Dermis blood vessel endothelial cell (primary cell): Measurements from ENCODE around the gene PAX6. TPM values are rescaled to one million over a fixed set of nuclear protein-coding genes. Genes with fewer than 3 reads are reported as not detected.

Experiments used
- DNase-seq: peaks from one replicate; pipeline ENCODE4 v3.0.0; 2010
- total RNA-seq: library from RNA; depleted of rRNA; stranded (reverse); fragments of >200 nt; gene quantifications from 2 replicates; pipeline ENCODE4 v1.2.3, GENCODE V29; 2014

PAX6 gene
- total RNA-seq, 1 donor from 2014 or later = not detected

GRCh38 chr11:31807799-31808667 is 3.1 kb downstream of the PAX6 start:
- no peak for DNase-seq

DNA sequence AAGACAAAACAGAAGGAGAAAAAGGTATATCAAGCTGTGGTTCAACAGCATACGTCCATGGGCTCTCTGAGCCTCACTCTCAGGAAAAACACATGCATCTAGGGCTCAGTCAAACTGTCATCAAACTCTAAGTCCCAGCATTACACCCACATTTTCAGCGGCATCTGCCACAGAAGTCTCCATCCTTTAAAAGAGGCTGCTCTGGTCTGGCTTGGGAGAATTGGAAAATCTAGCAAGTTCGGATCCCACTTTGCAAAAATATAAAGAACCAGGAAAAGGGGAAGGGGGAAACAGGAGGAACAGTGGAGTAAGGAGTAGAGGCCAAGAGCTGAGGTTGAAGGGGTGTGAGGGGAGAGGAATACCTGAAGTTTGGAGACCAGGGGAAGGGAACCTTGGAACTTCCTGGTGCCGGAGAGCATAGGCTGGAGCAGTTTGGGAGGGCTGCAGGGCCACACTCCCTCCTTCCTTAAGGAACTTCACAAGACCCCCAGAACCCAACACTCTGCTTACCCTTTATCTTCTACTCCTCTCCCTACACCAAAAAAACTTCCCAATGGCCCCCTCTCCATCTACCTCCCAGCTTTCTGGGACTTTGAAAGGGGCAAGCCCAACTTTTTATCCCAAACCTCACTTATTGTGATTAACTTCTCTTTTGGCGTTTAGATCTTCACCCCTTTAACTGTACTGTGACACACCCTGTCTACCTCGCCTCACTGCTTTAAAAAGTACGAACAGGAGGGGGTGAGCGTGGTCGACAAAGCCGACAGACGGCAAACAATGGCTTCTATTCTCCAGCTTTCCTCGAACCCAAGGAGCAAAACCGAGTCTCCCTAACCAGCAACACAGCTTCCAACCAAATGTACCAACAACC is 4.0 kb downstream of the PAX6 start:
- no peak for DNase-seq

DNA sequence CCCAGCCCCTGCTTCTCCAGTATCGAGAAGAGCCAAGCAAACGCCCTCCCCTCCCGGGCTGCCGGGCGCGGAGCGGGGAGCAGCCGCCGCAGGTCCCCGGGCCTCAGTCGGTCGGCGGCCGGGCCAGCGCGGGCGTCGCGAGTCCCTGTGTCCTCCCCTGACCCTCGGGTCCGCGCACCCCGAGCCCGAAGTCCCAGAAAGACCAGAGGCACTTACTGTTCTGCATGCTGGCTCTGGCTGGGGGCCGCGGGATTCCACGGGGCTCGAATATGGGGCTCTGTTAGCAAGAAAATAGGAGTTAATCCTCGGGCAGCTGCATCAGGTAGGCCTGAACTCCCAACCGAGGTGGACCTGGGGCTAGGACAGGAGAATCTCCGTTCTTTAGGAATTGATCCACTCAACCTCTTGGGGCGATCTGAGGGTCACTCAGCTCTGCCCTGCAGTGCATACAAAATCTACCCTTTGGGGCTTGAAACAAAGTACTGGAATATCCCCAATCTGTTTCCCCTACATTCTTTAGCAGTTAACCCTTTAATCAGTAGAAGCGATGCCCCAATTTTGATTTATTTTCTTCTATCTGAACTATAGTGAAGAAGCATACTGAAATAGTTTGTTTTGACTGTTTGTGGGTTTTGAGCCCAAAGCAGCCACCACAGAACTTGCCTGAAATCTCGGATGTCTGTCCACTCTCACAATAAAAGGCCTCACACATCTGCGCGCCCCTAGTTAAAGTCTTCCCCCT is 4.8 kb downstream of the PAX6 start:
- no peak for DNase-seq

DNA sequence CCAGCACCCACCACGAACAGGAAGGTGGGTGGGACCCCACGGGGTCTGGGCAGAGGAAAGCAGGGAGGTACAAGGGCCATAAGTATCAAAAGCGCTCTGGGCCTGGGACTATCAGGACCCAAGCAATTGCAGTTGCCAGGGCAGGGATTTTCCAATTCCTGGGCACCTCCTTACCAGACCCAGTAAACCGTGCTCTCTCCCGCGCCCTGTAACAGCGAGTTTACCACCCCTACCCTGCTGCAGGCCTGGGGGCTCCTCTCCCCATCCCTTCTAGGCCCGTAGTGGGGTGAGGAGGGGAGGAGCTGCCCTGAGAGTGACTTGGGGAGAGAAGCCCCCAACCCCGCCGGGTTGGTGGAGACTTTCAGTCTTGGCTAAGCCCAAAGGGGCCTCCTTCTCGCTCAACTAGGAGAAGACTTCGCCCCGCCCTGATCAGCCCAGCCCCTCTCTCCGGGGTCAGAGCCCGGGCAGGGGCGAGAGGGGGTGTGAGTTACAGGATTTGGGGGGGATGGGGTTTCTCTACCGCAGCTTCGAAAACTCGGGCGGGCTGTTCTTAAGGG is 5.4 kb downstream of the PAX6 start:
- no peak for DNase-seq

DNA sequence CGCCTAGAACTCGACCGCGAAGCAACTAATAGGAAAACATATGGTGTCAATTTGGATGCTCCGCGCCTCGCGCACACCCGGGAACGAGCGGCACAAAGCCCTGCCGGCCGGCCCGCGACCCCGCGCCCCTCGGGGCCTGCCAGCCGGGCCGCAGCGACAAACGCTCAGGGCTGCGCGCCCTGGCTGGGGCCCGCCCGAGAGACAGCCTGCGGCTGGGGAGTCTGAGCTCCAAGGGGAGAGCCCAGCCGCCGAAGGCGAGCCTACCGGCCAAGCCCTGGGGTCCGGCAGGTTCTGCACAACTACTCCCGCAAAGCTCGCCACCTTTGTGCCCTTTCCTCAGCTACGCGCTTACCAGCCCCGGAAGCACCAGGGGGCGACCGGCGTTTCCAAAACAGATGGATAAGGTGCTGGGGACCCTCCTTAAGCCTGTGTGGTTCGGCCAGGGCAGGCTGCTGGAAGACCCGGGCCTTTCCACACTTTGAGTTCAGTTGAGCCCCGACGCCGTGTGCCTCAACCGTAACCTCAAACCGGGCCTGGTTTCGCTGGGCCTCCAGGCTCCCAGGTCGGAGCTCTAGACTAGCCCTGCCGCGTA is 6.0 kb downstream of the PAX6 start:
- no peak for DNase-seq

DNA sequence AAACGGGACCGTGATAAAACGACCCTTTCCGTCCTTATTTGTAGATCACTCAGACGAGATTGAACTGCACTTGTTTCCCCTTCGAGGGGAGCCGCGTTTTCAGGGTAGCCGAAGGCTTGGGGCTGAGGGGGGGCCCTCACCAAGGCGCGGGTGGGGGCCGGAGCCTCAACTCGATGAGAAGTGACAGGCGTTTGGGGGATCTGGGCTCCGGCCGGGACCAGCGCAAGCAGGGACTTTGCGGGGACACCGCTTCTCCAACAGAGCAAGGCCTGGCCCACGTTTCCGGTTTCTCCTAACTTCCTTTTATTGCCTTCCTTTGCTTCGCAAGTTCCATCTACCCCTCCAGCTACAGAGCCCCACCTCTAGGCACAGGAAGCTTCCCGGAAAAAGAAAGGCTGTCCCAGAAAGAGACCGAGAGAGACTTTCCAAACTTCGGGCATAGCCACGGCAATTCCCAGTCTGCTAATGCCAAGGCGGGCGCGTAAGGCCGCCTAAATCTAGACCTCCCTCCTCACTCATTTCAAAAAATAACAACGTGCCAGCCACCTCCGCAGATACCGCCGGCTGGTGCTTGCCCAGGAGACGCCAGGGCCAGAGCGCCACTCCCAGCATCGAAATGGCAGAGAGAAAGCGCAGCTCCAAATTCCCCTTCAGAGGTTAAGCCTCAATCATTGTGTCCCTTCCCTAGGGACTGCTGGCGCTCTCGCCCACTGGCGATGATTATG is 6.6 kb downstream of the PAX6 start:
- no peak for DNase-seq

DNA sequence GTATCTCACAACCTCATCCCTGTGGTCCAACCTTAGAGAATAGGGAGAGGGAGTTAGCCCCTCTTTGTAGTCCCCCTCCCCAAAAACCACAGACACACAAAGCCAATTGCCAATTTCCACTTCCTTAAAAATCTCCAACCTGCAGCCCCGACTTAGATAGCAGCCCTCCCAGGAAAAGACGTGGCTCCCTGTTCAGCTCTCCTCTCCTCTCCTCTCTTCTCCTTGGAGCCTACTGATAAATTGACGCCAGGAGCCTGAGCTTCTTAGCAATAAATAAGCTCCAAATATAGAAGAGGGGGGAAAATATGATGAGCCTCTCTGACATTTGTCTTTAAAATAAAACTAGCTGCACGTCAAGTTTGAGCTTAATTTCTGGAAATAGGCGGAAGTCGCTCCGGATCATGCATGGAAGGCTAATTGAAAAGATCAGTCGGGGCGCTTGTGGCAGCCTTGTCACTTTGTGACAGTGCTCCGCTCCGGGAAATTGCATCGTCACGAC is 7.3 kb downstream of the PAX6 start:
- DNase-seq = no peak

DNA sequence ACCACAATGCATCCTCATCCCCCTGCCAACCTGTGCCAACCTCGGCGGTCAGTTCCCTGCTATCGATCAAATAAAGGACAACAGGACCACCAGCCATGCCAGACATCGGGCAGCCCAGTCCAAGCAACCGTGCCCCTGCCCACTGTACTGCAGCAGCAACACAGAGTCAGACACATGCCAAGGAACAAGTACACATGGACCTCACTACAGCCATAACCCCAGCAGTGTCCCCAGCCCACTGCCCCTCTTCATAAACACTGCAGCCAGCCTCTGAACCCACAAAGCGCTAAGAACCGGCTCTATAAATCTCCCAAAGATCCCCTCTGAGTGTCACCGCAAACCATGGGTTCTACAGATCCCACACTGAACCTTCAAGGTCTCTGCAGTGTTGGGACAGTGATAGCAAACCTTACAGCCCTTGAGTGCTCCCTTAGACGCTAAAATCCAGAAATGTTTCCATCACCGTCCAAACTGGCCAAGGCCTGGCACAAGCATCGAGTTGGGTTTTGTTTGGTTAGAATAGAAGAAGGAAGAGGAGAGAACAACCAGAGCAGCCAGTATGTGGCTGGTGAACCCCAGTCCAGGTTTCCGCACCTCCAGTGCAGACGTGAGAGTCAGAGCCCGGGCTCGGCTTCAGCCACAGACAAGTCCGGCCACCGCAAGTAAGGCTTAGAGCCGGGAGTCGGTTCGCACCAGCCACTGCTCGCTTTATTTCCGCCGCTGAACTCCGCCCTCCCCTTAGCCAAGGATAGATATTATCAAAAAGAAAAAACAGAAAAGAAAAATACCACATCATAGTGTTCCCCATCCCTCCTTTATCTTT is 7.9 kb downstream of the PAX6 start:
- no peak for DNase-seq

DNA sequence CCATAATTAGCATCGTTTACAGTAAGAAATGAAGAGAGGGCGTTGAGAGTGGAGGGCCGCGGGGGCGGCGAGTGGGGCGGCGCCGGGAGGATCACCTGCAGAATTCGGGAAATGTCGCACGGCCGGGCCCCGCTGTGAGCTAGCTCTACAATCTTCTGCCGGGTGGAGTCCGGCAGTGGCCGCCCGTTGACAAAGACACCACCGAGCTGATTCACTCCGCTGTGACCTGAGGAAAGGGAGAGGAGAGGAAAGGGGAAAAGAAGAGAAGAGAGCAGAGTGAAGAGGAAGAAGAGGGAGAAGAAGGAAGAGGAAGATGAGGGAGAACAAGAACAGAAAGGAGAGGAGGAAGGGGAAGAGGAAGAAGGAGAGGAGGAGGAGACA is 8.5 kb downstream of the PAX6 start:
- no peak for DNase-seq

DNA sequence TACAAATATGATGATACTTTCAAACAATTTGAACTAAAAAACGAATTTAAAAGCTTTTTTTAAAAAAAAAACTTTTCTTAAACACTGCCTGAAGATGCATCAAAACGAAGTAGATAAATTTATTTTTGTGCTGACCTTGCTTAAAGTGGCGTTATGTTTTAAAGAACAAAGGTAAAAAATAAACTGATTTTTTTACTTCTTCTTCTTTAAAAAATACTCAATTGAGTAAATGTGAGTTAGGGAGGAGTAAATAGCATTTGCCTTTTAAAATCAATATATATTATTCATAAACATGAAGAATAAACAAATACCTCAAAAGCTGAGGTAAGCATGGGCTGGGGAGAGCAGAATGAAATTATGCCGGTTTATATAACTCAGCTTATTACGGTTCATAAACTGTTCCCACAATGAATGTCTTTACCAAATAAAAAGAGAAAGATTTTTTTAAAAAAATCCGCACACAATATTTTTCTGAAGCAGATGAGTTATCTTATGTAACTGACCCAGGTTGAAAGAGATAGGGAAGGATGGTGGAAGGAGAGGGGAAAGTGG is 9.0 kb downstream of the PAX6 start:
- DNase-seq = no peak

DNA sequence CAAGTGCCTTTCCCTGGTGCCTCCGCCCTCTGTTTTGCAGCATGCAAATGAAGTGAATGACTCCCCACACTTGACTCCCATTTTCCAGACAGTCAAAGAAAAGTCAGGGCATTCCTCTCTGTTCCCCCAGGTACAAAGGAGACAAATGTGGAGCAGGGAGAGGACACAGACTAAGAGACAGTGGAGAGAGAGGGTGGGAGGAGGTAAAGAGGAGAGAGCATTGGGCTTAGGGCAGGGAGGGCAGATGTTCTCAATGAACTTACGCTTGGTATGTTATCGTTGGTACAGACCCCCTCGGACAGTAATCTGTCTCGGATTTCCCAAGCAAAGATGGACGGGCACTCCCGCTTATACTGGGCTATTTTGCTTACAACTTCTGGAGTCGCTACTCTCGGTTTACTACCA is 9.8 kb downstream of the PAX6 start:
- no peak for DNase-seq

- no peak for DNase-seq
These were observed 10.5 kb downstream of the PAX6 start for GRCh38 chr11:31800398-31801265.

GRCh38 chr11:31799435-31800397 is 11.4 kb downstream of the PAX6 start:
- no peak for DNase-seq

GRCh38 chr11:31798554-31799434 is 12.3 kb downstream of the PAX6 start:
- no peak for DNase-seq

DNA sequence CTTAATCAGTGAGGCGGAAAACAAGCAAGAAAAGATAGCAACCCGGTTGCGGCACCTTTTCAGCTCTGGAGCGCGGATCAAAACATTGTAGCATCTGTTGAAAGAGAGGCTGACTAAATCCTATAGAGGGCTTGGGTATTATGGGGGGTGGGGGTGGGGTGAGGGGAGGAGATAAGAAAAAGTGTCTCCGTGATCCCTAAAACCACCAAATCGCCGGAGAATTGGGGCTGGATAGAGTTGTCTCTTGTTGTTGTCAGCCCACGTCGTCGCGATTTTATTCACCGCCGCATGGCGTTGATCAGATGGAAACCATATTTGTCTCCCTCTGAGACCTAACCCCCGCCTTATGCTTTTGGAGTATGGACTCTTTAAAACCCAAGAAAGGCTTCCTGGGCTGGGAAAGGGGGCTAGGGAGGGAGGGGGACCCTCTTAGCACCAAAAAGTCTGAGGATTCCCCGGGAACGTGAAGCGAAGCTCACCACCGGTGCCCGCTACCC is 13.0 kb downstream of the PAX6 start:
- no peak for DNase-seq

GRCh38 chr11:31797190-31798056 is 13.7 kb downstream of the PAX6 start:
- DNase-seq = no peak
